Stomach smooth muscle (tissue), 2 donors: ENCODE results near the gene TMEM131.

Experiments
- H3K27ac ChIP-seq: one replicate; pipeline ENCODE4 v1.7.0; 2013; ENCODE audit warnings: mild to moderate bottlenecking, low read length, inconsistent platforms
- H3K27me3 ChIP-seq, 2 donors: one replicate each; pipeline ENCODE4 v1.7.0; 2013; ENCODE audit warnings: low read length in 2 of 2; ENCODE audit not compliant: insufficient read depth in 2 of 2, control insufficient read depth in 1 of 2
- H3K36me3 ChIP-seq, 2 donors: one replicate each; pipeline ENCODE4 v1.7.0; 2013; ENCODE audit warnings: low read length in 2 of 2; ENCODE audit not compliant: control insufficient read depth in 2 of 2, insufficient read depth in 2 of 2
- H3K4me1 ChIP-seq: one replicate; pipeline ENCODE4 v1.7.0; 2013; ENCODE audit warnings: low read length; ENCODE audit not compliant: control insufficient read depth, insufficient read depth
- H3K4me3 ChIP-seq, 2 donors: one replicate each; pipeline ENCODE4 v1.7.0; 2013; ENCODE audit warnings: low read length in 2 of 2
- H3K9ac ChIP-seq, 2 donors: one replicate each; pipeline ENCODE4 v1.7.0; 2013; ENCODE audit warnings: low read length in 2 of 2, mild to moderate bottlenecking in 1 of 2
- H3K9me3 ChIP-seq, 2 donors: one replicate each; pipeline ENCODE4 v1.7.0; 2013; ENCODE audit warnings: low read length in 2 of 2; ENCODE audit not compliant: control insufficient read depth in 2 of 2
- donor health status: healthy.
- donor health status: Pancreatic carcinoma.

The TMEM131 gene

GRCh38 chr2:97737421-97738178 is 258.1 kb downstream of the TMEM131 start:
- Histone ChIP-seq H3K4me3 (no peak overlapping the region), H3K36me3 (no peaks in the 10 kb centered on the region), H3K9me3 (no peaks in the 10 kb centered on the region), H3K27ac (no peak overlapping the region), H3K9ac (no peak overlapping the region), H3K4me1 (no peaks in the 10 kb centered on the region), H3K27me3 (no peaks in the 10 kb centered on the region)

GRCh38 chr2:97736608-97737330 is 259.0 kb downstream of the TMEM131 start:
- Histone ChIP-seq H3K36me3 (no peaks in the 10 kb centered on the region), H3K4me3 (no peak overlapping the region), H3K27me3 (no peaks in the 10 kb centered on the region), H3K27ac (no peak overlapping the region), H3K9ac (no peak overlapping the region), H3K4me1 (no peaks in the 10 kb centered on the region), H3K9me3 (no peaks in the 10 kb centered on the region)

DNA sequence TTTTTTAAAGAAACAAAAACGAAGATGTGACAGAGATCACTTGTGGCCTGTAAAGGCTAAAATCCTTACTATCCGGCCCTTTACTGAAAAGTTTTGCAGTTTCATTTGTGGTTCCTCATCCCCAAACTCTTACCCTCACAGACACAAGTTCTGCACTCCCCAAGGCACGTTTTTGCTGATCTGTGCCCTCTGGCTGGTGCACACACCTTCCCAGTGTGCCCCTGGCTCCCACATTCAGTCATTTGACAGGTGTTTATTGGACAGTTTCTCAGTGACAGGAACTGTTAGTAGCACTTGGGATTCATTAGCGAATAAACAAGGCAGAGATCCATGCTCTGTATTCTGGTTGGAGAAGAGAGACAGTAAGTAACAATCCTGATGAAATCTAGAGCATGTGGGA is 259.6 kb downstream of the TMEM131 start:
- no peak overlapping the region for H3K9ac ChIP-seq
- H3K4me3 ChIP-seq, result no peak overlapping the region
- no peak overlapping the region for H3K27ac ChIP-seq
- no peaks in the 10 kb centered on the region for H3K4me1 ChIP-seq
- H3K36me3 ChIP-seq, result no peaks in the 10 kb centered on the region
- no peaks in the 10 kb centered on the region for H3K27me3 ChIP-seq
- H3K9me3 ChIP-seq, result no peaks in the 10 kb centered on the region

DNA sequence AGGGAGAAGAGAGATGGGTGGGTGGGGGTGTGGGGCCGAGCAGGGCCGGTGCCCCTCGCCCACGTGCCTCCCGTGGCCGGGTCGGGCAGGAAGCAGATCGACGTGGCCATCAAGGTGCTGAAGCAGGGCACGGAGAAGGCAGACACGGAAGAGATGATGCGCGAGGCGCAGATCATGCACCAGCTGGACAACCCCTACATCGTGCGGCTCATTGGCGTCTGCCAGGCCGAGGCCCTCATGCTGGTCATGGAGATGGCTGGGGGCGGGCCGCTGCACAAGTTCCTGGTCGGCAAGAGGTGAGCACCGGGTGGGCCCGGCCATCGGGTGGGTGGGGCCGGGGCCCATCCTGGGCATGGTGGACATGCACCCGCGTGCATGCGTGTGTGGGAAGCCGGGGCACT is 260.6 kb downstream of the TMEM131 start:
- no peak overlapping the region for H3K27ac ChIP-seq
- H3K4me3 ChIP-seq, result no peak overlapping the region
- H3K27me3 ChIP-seq, result no peaks in the 10 kb centered on the region
- no peaks in the 10 kb centered on the region for H3K36me3 ChIP-seq
- H3K4me1 ChIP-seq, result no peaks in the 10 kb centered on the region
- no peak overlapping the region for H3K9ac ChIP-seq
- peaks cover 3 to 4% of the 10 kb centered on the region in 2 donors for H3K9me3 ChIP-seq

DNA sequence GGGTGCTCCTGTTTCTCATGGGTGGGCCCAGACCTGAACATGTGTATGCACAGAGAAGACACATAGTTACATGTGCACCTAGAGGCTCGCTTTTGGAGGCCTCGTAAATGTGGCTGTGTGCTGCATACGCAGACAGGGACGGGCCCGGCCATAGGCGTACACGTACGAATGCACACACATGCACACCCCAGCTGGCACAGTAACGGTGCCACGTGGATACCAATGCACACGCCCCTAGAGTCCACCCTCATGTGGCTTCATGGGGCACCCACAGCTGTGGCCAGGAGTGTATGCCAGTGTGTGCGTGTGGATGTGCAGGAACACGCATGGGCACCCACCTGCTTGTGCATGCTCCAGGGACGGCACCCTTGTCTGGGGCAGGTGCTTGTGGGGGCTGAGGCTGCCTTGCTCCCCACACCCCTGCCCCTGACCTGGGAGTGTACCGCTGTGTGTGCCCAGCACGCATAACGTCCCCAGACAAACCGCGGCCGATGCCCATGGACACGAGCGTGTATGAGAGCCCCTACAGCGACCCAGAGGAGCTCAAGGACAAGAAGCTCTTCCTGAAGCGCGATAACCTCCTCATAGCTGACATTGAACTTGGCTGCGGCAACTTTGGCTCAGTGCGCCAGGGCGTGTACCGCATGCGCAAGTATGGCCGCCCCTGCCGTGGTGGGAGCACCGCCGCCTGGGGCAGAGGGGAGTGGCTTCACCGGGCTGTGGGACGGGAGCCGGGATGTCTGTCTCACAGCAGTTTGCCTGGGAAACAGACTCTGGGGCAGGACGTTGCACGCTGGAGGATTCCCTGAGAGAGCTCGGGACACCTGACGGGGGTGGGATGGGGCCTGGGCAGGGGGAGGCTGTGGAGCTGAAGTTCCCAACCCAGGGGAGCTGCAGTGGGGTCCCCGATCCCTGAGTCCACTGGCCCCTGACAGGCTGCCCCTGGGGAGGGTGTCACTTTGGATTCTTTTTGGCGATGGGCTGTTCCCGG is 261.4 kb downstream of the TMEM131 start:
- Histone ChIP-seq H3K4me1 (no peaks in the 10 kb centered on the region), H3K4me3 (no peak overlapping the region), H3K27me3 (no peaks in the 10 kb centered on the region), H3K27ac (no peak overlapping the region), H3K36me3 (no peaks in the 10 kb centered on the region), H3K9ac (no peak overlapping the region), H3K9me3 (peaks cover 3 to 9% of the 10 kb centered on the region in 2 donors)

- Histone ChIP-seq H3K9me3 (peaks cover 3 to 9% of the 10 kb centered on the region in 2 donors), H3K36me3 (no peaks in the 10 kb centered on the region), H3K4me3 (no peak overlapping the region), H3K9ac (no peak overlapping the region), H3K27ac (no peak overlapping the region), H3K27me3 (no peaks in the 10 kb centered on the region), H3K4me1 (no peaks in the 10 kb centered on the region)
These were observed 262.3 kb downstream of the TMEM131 start for GRCh38 chr2:97733341-97734035.

DNA sequence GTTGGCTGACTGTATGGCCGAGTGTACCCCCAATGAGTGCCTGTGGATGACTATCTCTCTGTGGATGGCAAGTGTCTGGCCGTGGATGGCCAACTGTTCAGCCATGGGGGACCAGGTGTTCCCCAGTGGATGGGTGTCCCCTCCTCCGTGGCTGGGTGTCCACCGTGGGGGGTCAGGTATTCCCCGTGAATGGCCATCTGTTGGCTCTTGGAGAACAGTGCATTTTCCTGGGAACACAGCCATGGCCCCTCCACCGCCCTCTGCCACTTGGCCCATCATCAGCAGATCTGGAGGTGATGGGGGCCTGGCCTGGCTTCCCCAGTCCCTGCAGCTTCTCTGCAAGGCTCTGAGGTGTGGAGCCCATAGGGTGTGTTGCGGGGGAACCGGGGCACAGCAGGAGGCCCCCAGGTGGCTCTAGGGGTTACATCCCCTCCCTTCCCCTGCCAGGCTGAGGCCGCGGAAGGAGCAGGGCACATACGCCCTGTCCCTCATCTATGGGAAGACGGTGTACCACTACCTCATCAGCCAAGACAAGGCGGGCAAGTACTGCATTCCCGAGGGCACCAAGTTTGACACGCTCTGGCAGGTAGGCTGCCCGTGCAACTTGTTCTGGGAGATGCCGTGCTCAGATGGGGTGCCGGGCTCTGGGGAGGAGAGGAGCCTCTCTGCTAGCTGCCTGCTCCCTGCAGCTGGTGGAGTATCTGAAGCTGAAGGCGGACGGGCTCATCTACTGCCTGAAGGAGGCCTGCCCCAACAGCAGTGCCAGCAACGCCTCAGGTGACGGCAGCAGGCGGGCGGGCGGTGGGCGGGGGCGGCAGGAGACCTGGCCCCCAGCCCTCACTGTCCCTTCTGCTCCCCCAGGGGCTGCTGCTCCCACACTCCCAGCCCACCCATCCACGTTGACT is 263.1 kb downstream of the TMEM131 start:
- Histone ChIP-seq H3K27ac (no peak overlapping the region), H3K4me3 (no peak overlapping the region), H3K36me3 (no peaks in the 10 kb centered on the region), H3K4me1 (no peaks in the 10 kb centered on the region), H3K9me3 (peaks cover 3 to 9% of the 10 kb centered on the region in 2 donors), H3K27me3 (no peaks in the 10 kb centered on the region), H3K9ac (no peak overlapping the region)

- Histone ChIP-seq H3K27me3 (no peaks in the 10 kb centered on the region), H3K36me3 (no peaks in the 10 kb centered on the region), H3K27ac (no peak overlapping the region), H3K4me1 (no peaks in the 10 kb centered on the region), H3K9me3 (peaks cover 3 to 9% of the 10 kb centered on the region in 2 donors), H3K4me3 (no peak overlapping the region), H3K9ac (no peak overlapping the region)
These were observed 264.3 kb downstream of the TMEM131 start for GRCh38 chr2:97731274-97732020.

- H3K9ac ChIP-seq, result no peak overlapping the region
These were observed 265.5 kb downstream of the TMEM131 start for GRCh38 chr2:97730245-97730644.

More at GRCh38 chr2:97730245-97730644, 265.5 kb downstream of the TMEM131 start:
- Histone ChIP-seq H3K36me3 (no peaks in the 10 kb centered on the region), H3K27me3 (no peaks in the 10 kb centered on the region), H3K9me3 (peaks cover 3 to 9% of the 10 kb centered on the region in 2 donors), H3K4me1 (no peaks in the 10 kb centered on the region), H3K4me3 (no peak overlapping the region), H3K27ac (no peak overlapping the region)
